Measurements from ENCODE around the gene NBPF3. TPM values are rescaled to one million over a fixed set of nuclear protein-coding genes. Genes with fewer than 3 reads are reported as not detected.
"Not testable (repeated sequence)": the region's sequence is repeated elsewhere in the genome, so short reads cannot be mapped to it uniquely, and the experiment has no call there.

NBPF3 gene
- total RNA-seq, 1 donor, result 24.6 TPM

DNA sequence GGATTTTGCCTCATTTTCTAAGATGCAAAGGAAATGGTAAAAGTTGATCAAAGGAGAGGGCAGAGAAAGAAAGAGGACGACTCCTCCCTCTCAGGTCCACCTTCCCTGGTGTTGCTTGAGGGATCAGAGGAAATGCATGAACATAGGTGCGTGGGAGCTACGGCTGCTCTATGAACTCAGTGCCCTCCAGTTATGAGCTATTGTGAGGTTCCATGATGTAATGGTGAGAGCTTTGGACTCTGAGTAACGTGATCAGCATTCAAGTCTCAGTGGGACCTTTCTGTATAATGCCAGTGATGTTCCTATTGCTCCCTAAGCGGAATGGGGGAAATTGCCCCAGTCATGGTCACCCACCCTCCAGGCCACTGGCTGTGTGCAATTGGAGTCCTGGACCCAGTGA, 25.9 kb upstream of the NBPF3 start:
- TF ChIP-seq, protein P1, sequence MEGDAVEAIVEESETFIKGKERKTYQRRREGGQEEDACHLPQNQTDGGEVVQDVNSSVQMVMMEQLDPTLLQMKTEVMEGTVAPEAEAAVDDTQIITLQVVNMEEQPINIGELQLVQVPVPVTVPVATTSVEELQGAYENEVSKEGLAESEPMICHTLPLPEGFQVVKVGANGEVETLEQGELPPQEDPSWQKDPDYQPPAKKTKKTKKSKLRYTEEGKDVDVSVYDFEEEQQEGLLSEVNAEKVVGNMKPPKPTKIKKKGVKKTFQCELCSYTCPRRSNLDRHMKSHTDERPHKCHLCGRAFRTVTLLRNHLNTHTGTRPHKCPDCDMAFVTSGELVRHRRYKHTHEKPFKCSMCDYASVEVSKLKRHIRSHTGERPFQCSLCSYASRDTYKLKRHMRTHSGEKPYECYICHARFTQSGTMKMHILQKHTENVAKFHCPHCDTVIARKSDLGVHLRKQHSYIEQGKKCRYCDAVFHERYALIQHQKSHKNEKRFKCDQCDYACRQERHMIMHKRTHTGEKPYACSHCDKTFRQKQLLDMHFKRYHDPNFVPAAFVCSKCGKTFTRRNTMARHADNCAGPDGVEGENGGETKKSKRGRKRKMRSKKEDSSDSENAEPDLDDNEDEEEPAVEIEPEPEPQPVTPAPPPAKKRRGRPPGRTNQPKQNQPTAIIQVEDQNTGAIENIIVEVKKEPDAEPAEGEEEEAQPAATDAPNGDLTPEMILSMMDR (IDR thresholded peaks at IDR 0.05; ENCODE audit: extremely low read depth, low read depth, low read length), result no peak
- DNase-seq (ENCODE audit: insufficient read length, low spot score, missing footprints), result no peak
- Histone ChIP-seq H3K27me3 (ENCODE audit: insufficient read depth, low read length) (peaks cover 33% of the 10 kb centered on the region), H3K9me3 (ENCODE audit: low read depth, low read length) (no peaks in the 10 kb centered on the region), H3K4me2 (ENCODE audit: insufficient read depth, low read length) (no peak overlapping the region), H3K36me3 (ENCODE audit: insufficient read depth, low read length) (no peaks in the 10 kb centered on the region), H2AFZ (ENCODE audit: low read length) (no peak overlapping the region), H3K79me2 (ENCODE audit: insufficient read depth, low read length) (no peaks in the 10 kb centered on the region), H3K4me1 (ENCODE audit: insufficient read depth, low read length) (no peaks in the 10 kb centered on the region), H4K20me1 (ENCODE audit: insufficient read depth, low read length) (no peaks in the 10 kb centered on the region), H3K4me3 (ENCODE audit: insufficient read depth, low read length) (no peak overlapping the region), H3K27ac (ENCODE audit: low read depth, low read length) (no peak overlapping the region)

DNA sequence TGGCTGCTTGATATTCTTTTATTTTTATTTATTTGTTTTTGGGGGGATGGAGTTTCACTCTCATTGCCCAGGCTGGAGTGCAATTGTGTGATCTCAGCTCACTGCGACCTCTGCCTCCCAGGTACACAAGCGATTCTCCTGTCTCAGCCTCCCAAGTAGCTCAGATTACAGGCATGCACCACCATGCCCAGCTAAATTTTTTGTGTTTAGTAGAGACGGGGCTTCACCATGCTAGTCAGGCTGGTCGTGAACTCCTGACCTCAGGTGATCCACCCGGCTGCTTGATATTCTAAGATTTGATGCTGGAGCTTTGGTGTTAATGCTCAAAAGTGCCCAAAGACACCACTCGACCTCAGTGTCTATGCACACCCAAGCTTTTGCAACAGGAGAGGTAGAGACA, 19.6 kb upstream of the NBPF3 start:
- H3K27me3 ChIP-seq (ENCODE audit: insufficient read depth, low read length), result peaks cover 13% of the 10 kb centered on the region
- not testable (repeated sequence) for H3K4me1 ChIP-seq (ENCODE audit: insufficient read depth, low read length); H4K20me1 ChIP-seq (ENCODE audit: insufficient read depth, low read length); H3K4me2 ChIP-seq (ENCODE audit: insufficient read depth, low read length); H3K27ac ChIP-seq (ENCODE audit: low read depth, low read length); H3K79me2 ChIP-seq (ENCODE audit: insufficient read depth, low read length); H3K4me3 ChIP-seq (ENCODE audit: insufficient read depth, low read length); H3K36me3 ChIP-seq (ENCODE audit: insufficient read depth, low read length); H3K9me3 ChIP-seq (ENCODE audit: low read depth, low read length); H2AFZ ChIP-seq (ENCODE audit: low read length); DNase-seq (ENCODE audit: insufficient read length, low spot score, missing footprints)

DNA sequence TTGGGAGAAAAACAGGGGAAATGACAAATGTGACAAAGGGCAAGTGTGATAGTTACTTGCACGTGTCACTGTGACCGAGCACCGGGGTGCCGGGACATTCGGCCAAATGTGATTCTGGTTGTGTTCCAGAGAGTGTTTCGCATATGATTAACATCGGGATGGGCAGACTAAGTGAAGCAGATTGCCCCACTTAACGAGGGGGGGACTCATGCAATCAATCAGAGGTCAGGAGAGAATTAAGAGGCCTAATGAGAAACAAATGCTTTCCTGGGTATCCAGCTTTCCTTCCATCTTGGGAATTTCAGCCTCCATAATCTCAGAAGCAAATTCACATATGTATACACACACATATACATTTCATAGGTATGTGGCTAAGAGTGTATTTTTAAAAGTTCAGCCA, 18.6 kb upstream of the NBPF3 start:
- H3K79me2 ChIP-seq (ENCODE audit: insufficient read depth, low read length); H4K20me1 ChIP-seq (ENCODE audit: insufficient read depth, low read length); H2AFZ ChIP-seq (ENCODE audit: low read length); H3K36me3 ChIP-seq (ENCODE audit: insufficient read depth, low read length); H3K27me3 ChIP-seq (ENCODE audit: insufficient read depth, low read length); H3K9me3 ChIP-seq (ENCODE audit: low read depth, low read length); H3K4me2 ChIP-seq (ENCODE audit: insufficient read depth, low read length); H3K4me3 ChIP-seq (ENCODE audit: insufficient read depth, low read length); DNase-seq (ENCODE audit: insufficient read length, low spot score, missing footprints); H3K27ac ChIP-seq (ENCODE audit: low read depth, low read length); H3K4me1 ChIP-seq (ENCODE audit: insufficient read depth, low read length): not testable (repeated sequence)

DNA sequence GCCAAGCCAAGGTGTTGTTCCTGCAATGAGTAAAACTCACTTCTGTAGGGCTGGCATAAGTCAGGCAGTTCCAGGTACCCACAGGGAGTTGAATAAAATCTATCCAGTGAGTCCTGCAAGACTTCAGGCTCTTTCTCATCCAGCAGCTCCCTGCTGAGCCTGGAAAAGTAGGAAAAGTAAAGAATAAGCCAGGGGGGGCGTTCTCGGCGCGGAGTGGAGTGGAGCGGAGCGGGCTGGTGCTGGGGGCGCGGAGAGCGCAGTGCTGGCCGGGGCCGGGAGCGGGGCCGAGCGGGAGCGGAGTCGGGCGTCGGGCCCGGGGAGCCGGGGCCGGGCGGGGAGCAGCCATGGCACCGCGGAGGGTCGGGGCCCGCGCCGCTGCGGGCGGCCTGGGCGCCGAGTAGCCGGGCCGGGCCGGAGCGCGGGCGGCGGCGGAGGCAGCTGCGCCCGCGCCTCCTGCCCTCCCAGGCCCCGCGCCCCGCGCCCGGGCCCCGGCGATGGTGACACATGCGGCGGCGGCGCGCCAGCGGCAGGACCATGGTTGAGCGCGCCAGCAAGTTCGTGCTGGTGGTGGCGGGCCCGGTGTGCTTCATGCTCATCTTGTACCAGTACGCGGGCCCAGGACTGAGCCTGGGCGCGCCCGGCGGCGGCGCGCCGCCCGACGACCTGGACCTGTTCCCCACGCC, 12.0 kb upstream of the NBPF3 start:
- not testable (repeated sequence) for H3K4me1 ChIP-seq (ENCODE audit: insufficient read depth, low read length); H3K9me3 ChIP-seq (ENCODE audit: low read depth, low read length); H3K79me2 ChIP-seq (ENCODE audit: insufficient read depth, low read length); H3K36me3 ChIP-seq (ENCODE audit: insufficient read depth, low read length); H2AFZ ChIP-seq (ENCODE audit: low read length); H3K27ac ChIP-seq (ENCODE audit: low read depth, low read length); H3K4me3 ChIP-seq (ENCODE audit: insufficient read depth, low read length); H3K27me3 ChIP-seq (ENCODE audit: insufficient read depth, low read length); DNase-seq (ENCODE audit: insufficient read length, low spot score, missing footprints); H4K20me1 ChIP-seq (ENCODE audit: insufficient read depth, low read length); H3K4me2 ChIP-seq (ENCODE audit: insufficient read depth, low read length)

DNA sequence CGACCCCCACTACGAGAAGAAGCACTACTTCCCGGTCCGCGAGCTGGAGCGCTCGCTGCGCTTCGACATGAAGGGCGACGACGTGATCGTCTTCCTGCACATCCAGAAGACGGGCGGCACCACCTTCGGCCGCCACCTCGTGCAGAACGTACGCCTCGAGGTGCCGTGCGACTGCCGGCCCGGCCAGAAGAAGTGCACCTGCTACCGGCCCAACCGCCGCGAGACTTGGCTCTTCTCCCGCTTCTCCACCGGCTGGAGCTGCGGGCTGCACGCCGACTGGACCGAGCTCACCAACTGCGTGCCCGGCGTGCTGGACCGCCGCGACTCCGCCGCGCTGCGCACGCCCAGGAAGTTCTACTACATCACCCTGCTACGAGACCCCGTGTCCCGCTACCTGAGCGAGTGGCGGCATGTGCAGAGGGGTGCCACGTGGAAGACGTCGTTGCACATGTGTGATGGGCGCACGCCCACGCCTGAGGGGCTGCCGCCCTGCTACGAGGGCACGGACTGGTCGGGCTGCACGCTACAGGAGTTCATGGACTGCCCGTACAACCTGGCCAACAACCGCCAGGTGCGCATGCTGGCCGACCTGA, 11.4 kb upstream of the NBPF3 start:
- not testable (repeated sequence) for H3K36me3 ChIP-seq (ENCODE audit: insufficient read depth, low read length); H3K4me2 ChIP-seq (ENCODE audit: insufficient read depth, low read length); H3K4me1 ChIP-seq (ENCODE audit: insufficient read depth, low read length); H3K4me3 ChIP-seq (ENCODE audit: insufficient read depth, low read length); H4K20me1 ChIP-seq (ENCODE audit: insufficient read depth, low read length); H3K27ac ChIP-seq (ENCODE audit: low read depth, low read length); H3K9me3 ChIP-seq (ENCODE audit: low read depth, low read length); DNase-seq (ENCODE audit: insufficient read length, low spot score, missing footprints); H3K27me3 ChIP-seq (ENCODE audit: insufficient read depth, low read length); H3K79me2 ChIP-seq (ENCODE audit: insufficient read depth, low read length); H2AFZ ChIP-seq (ENCODE audit: low read length)

DNA sequence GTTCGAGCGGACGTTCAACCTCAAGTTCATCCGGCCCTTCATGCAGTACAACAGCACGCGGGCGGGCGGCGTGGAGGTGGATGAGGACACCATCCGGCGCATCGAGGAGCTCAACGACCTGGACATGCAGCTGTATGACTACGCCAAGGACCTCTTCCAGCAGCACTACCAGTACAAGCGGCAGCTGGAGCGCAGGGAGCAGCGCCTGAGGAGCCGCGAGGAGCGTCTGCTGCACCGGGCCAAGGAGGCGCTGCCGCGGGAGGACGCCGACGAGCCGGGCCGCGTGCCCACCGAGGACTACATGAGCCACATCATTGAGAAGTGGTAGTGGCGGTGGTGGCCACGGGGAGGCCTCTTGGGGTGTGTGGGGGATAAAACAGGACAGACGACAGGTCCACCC, 10.7 kb upstream of the NBPF3 start:
- not testable (repeated sequence) for H2AFZ ChIP-seq (ENCODE audit: low read length); H3K79me2 ChIP-seq (ENCODE audit: insufficient read depth, low read length); H3K27me3 ChIP-seq (ENCODE audit: insufficient read depth, low read length); H3K36me3 ChIP-seq (ENCODE audit: insufficient read depth, low read length); H3K27ac ChIP-seq (ENCODE audit: low read depth, low read length); DNase-seq (ENCODE audit: insufficient read length, low spot score, missing footprints); H3K4me1 ChIP-seq (ENCODE audit: insufficient read depth, low read length); H3K9me3 ChIP-seq (ENCODE audit: low read depth, low read length); H4K20me1 ChIP-seq (ENCODE audit: insufficient read depth, low read length); H3K4me3 ChIP-seq (ENCODE audit: insufficient read depth, low read length); H3K4me2 ChIP-seq (ENCODE audit: insufficient read depth, low read length)

DNA sequence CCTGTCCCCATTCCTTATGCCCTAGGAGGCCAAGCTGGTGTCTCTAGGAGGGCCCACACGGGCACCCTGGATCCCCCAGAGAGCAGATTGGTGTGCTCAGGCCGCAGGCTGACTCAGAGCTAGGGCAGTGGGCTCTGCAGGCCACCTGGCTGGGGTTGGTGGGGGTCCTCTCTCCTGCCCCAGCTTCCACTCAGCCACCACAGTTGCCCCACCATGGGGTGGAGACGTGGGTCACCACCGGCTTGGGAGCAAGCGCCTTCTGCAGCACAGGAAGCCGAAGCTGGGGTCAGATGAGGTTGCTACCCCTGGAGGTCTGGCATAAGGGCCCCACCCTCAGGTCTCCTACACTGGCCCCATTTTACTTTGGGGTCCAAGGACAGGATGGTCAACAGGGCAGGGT, 9.1 kb upstream of the NBPF3 start:
- H3K79me2 ChIP-seq (ENCODE audit: insufficient read depth, low read length); DNase-seq (ENCODE audit: insufficient read length, low spot score, missing footprints); H3K36me3 ChIP-seq (ENCODE audit: insufficient read depth, low read length); H3K4me1 ChIP-seq (ENCODE audit: insufficient read depth, low read length); H3K4me2 ChIP-seq (ENCODE audit: insufficient read depth, low read length); H3K27ac ChIP-seq (ENCODE audit: low read depth, low read length); H4K20me1 ChIP-seq (ENCODE audit: insufficient read depth, low read length); H2AFZ ChIP-seq (ENCODE audit: low read length); H3K9me3 ChIP-seq (ENCODE audit: low read depth, low read length); H3K4me3 ChIP-seq (ENCODE audit: insufficient read depth, low read length): not testable (repeated sequence)
- H3K27me3 ChIP-seq (ENCODE audit: insufficient read depth, low read length), result peaks cover 11% of the 10 kb centered on the region

Data from osteoblast (primary cell).